ENCODE data around the gene SLC45A1. TPM values are rescaled to one million over a fixed set of nuclear protein-coding genes. Genes with fewer than 3 reads are reported as not detected.

The SLC45A1 gene
- total RNA-seq, 3 donors from 2014 or later (not counting 1 experiment from before 2014, with no cell fraction given), result 0.45 to 0.68 (median 0.52) TPM

DNA sequence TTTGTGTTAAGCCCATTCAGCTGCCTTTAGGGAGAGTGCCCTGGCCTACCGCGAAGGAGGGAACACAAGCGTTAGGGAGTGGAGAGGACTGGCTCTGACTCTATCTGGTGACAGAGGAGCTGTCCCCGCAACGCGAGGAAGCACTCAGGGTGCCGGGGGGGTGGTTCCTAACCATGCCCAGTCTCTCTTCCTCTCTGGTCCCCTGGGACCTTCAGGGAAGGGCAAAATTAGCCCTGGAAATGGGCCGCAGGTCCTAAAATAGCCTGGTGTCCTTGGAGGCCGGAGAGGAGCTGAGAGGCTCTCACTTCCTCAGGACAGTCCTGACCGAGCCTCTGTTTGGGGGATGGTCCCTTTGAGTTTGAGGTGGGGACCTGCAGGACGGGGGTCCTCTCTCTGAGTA, 5.8 kb downstream of the SLC45A1 start:
- Mint-ChIP-seq H3K9me3 (peaks cover 3% of the 10 kb centered on the region in 2 donors), H3K4me3 (no peak overlapping the region), H3K27ac (no peak overlapping the region), H3K4me1 (peaks cover 0 to 1% of the 10 kb centered on the region in 2 donors), H3K36me3 (no peaks in the 10 kb centered on the region), H3K27me3 (ENCODE audit: low read depth in 2 of 2) (peaks cover 0 to 10% of the 10 kb centered on the region in 2 donors)
- Histone ChIP-seq H3K4me1 (ENCODE audit: control insufficient read depth, insufficient read depth, low read length) (peaks cover under 1% of the 10 kb centered on the region), H3K4me3 (ENCODE audit: low read length) (no peak overlapping the region), H3K36me3 (ENCODE audit: control insufficient read depth, insufficient read depth, low read length) (no peaks in the 10 kb centered on the region), H3K9me3 (ENCODE audit: control insufficient read depth, insufficient read depth, low read length) (no peaks in the 10 kb centered on the region), H3K27ac (ENCODE audit: low read length) (no peak overlapping the region), H3K27me3 (ENCODE audit: control insufficient read depth, insufficient read depth, low read length) (peaks cover under 1% of the 10 kb centered on the region)
- WGBS (ENCODE audit: insufficient coverage), result 76% methylated on average over 11 of the region's 11 CpGs
- intact Hi-C loops (cut with micrococcal nuclease), result no loop called here
- no peak for ATAC-seq
- DNase-seq, result no peak
- TF ChIP-seq CTCF (IDR thresholded peaks at IDR 0.05), result no peak

DNA sequence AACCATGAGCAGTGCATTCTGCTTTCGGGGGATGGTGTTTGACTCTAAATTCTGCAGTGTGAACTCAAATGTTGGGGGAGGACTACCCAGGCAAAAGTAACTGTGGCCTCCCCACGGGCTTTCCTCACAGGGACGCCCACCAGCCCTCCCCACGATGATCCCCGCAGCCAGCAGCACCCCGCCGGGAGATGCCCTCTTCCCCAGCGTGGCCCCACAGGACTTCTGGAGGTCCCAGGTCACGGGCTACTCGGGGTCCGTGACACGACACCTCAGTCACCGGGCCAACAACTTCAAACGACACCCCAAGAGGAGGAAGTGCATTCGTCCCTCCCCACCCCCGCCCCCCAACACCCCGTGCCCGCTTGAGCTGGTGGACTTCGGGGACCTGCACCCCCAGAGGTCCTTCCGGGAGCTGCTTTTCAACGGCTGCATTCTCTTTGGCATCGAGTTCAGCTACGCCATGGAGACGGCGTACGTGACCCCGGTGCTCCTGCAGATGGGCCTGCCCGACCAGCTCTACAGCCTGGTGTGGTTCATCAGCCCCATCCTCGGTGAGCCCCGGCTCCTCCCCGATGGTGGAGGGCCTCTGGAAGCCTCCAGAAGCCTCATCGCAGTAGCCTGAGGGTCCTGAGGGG, 6.4 kb downstream of the SLC45A1 start:
- no peak overlapping the region for H3K27ac ChIP-seq (ENCODE audit: low read length)
- ATAC-seq, result no peak

DNA sequence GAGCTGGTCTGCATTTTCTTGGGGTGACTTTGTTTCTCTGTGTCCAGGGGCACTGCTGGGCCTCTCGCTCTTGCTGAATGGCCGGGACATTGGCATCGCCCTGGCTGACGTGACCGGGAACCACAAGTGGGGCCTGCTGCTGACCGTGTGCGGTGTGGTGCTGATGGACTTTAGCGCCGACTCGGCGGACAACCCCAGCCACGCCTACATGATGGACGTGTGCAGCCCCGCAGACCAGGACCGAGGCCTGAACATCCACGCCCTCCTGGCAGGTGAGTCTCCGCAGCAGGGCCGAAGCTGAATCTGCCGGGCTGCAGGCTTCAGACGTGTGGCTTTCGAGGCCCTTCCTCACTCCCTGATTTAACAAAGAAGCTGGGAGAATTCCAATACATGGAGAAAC, 7.9 kb downstream of the SLC45A1 start:
- Histone ChIP-seq H3K27ac (ENCODE audit: low read length) (no peak overlapping the region), H3K4me1 (ENCODE audit: control insufficient read depth, insufficient read depth, low read length) (no peaks in the 10 kb centered on the region), H3K36me3 (ENCODE audit: control insufficient read depth, insufficient read depth, low read length) (no peaks in the 10 kb centered on the region), H3K4me3 (ENCODE audit: low read length) (no peak overlapping the region), H3K27me3 (ENCODE audit: control insufficient read depth, insufficient read depth, low read length) (no peaks in the 10 kb centered on the region), H3K9me3 (ENCODE audit: control insufficient read depth, insufficient read depth, low read length) (no peaks in the 10 kb centered on the region)
- Mint-ChIP-seq H3K9me3 (peaks cover 3% of the 10 kb centered on the region in 2 donors), H3K4me1 (no peaks in the 10 kb centered on the region), H3K4me3 (no peak overlapping the region), H3K27ac (no peak overlapping the region), H3K36me3 (no peaks in the 10 kb centered on the region), H3K27me3 (ENCODE audit: low read depth in 2 of 2) (peaks cover 0 to 7% of the 10 kb centered on the region in 2 donors)
- ATAC-seq (no peak), DNase-seq (no peak)
- no peak for TF ChIP-seq CTCF (IDR thresholded peaks at IDR 0.05)
- intact Hi-C loops (cut with micrococcal nuclease), result no loop called here
- 95% methylated on average over 21 of the region's 21 CpGs for WGBS (ENCODE audit: insufficient coverage)

More for the DNA sequence above, 6.4 kb downstream of the SLC45A1 start:
- intact Hi-C loops (cut with micrococcal nuclease), result no loop called here
- DNase-seq, result no peak
- Mint-ChIP-seq H3K9me3 (peaks cover 3% of the 10 kb centered on the region in 2 donors), H3K36me3 (no peaks in the 10 kb centered on the region), H3K27ac (no peak overlapping the region), H3K4me3 (no peak overlapping the region), H3K27me3 (ENCODE audit: low read depth in 2 of 2) (peaks cover 0 to 10% of the 10 kb centered on the region in 2 donors), H3K4me1 (no peaks in the 10 kb centered on the region)
- 90% methylated on average over 32 of the region's 32 CpGs for WGBS (ENCODE audit: insufficient coverage)
- Histone ChIP-seq H3K36me3 (ENCODE audit: control insufficient read depth, insufficient read depth, low read length) (no peaks in the 10 kb centered on the region), H3K27me3 (ENCODE audit: control insufficient read depth, insufficient read depth, low read length) (no peaks in the 10 kb centered on the region), H3K4me1 (ENCODE audit: control insufficient read depth, insufficient read depth, low read length) (no peaks in the 10 kb centered on the region), H3K9me3 (ENCODE audit: control insufficient read depth, insufficient read depth, low read length) (no peaks in the 10 kb centered on the region), H3K4me3 (ENCODE audit: low read length) (no peak overlapping the region)
- no peak for TF ChIP-seq CTCF (IDR thresholded peaks at IDR 0.05)

GRCh38 chr1:8326265-8326664, 8.4 kb downstream of the SLC45A1 start:
- no peak for ATAC-seq
- Mint-ChIP-seq H3K4me3 (no peak overlapping the region), H3K4me1 (no peaks in the 10 kb centered on the region), H3K27ac (no peak overlapping the region), H3K9me3 (peaks cover 3% of the 10 kb centered on the region in 2 donors), H3K36me3 (no peaks in the 10 kb centered on the region), H3K27me3 (ENCODE audit: low read depth in 2 of 2) (peaks cover 0 to 7% of the 10 kb centered on the region in 2 donors)
- Histone ChIP-seq H3K27me3 (ENCODE audit: control insufficient read depth, insufficient read depth, low read length) (no peaks in the 10 kb centered on the region), H3K9me3 (ENCODE audit: control insufficient read depth, insufficient read depth, low read length) (no peaks in the 10 kb centered on the region), H3K36me3 (ENCODE audit: control insufficient read depth, insufficient read depth, low read length) (no peaks in the 10 kb centered on the region), H3K4me1 (ENCODE audit: control insufficient read depth, insufficient read depth, low read length) (no peaks in the 10 kb centered on the region), H3K4me3 (ENCODE audit: low read length) (no peak overlapping the region), H3K27ac (ENCODE audit: low read length) (no peak overlapping the region)
- intact Hi-C loops (cut with micrococcal nuclease), result no loop called here
- WGBS (ENCODE audit: insufficient coverage), result 92% methylated on average over 13 of the region's 13 CpGs
- no peak for TF ChIP-seq CTCF (IDR thresholded peaks at IDR 0.05)
- no peak for DNase-seq
